Measurements from ENCODE around the gene PTPRN2. TPM values are rescaled to one million over a fixed set of nuclear protein-coding genes. Genes with fewer than 3 reads are reported as not detected.
"Not testable (repeated sequence)": the region's sequence is repeated elsewhere in the genome, so short reads cannot be mapped to it uniquely, and the experiment has no call there.

PTPRN2 gene
- total and polyA plus RNA-seq, 2 donors = 1.7 to 1.9 TPM

DNA sequence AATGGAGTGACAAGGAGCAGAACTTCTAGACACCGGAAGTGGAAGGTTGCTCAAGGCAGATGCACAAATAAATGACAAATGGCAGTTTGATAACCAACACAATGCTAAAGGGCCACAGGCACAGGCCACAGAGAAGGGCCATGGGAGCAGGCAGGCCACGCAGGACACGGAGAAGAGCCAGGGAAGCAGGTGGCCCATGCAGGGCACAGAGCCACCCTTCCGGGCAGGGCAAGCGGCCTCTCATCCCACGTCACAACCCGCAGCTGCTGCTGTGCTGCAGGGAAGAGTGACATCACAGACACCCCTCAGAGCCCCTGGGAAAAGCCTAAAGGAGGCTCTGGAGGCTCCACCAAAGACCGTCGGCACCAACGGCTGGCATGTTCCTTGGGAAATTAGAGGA lies 328.5 kb downstream of the PTPRN2 start:
- WGBS = 97% methylated on average over 10 of the region's 10 CpGs
- Histone ChIP-seq H3K36me3 (ENCODE audit: control insufficient read depth in 2 of 2, insufficient read depth in 2 of 2, low read length in 1 of 2) (no peaks in the 10 kb centered on the region), H3K27me3 (ENCODE audit: control insufficient read depth in 2 of 2, insufficient read depth in 1 of 2, low read length in 1 of 2) (no peaks in the 10 kb centered on the region), H3K4me3 (ENCODE audit: low read length in 2 of 2) (no peak overlapping the region), H3K27ac (ENCODE audit: low read depth in 1 of 2, low read length in 1 of 2) (no peak overlapping the region), H3K4me1 (ENCODE audit: control insufficient read depth in 2 of 2, insufficient read depth in 2 of 2, low read length in 2 of 2) (no peaks in the 10 kb centered on the region), H3K9me3 (ENCODE audit: control insufficient read depth in 2 of 2, insufficient read depth in 1 of 2, low read length in 1 of 2) (peaks cover 8 to 72% of the 10 kb centered on the region in 2 donors)
- DNase-seq (ENCODE audit: low read depth in 6 of 9, low spot score in 9 of 9) = no peak

DNA sequence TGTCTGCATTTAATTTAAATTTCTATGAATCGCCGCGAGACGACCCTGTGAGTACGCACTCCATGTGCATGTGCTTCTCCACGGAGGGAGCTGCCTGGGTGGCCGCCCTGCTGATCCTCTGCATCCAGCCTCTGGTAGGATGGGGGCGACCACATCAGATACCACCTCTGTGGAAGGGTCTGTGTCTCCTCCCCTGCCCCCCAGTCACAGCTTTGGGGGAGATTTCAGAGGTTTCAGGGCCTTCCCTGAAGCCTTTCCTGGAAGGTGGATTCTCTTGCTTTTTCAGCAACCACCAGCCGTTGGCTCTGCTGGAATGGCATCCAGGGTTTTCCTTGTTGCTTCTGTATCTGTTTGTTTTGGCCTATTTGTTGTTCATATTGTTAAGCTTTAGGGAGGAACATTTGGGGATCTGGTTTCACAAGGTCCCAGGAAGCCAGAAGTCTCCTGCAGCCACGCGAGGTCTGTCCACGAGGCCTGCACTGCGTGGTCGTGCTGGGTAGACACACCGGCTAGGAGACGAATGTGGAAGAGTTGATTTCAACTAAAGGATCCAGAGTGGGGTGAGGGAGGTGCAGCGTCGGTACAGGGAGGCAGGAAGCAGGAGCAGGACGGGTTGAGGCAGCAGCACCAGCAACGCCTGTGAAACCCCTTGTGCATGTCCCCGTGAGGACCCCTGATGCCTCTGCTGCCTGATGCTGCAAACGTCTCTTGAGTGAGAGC lies 329.1 kb downstream of the PTPRN2 start:
- Histone ChIP-seq H3K27me3 (ENCODE audit: control insufficient read depth in 2 of 2, insufficient read depth in 1 of 2, low read length in 1 of 2) (no peaks in the 10 kb centered on the region), H3K4me3 (ENCODE audit: low read length in 2 of 2) (no peak overlapping the region), H3K9me3 (ENCODE audit: control insufficient read depth in 2 of 2, insufficient read depth in 1 of 2, low read length in 1 of 2) (peaks cover 8 to 66% of the 10 kb centered on the region in 2 donors), H3K27ac (ENCODE audit: low read depth in 1 of 2, low read length in 1 of 2) (no peak overlapping the region), H3K36me3 (ENCODE audit: control insufficient read depth in 2 of 2, insufficient read depth in 2 of 2, low read length in 1 of 2) (no peaks in the 10 kb centered on the region), H3K4me1 (ENCODE audit: control insufficient read depth in 2 of 2, insufficient read depth in 2 of 2, low read length in 2 of 2) (no peaks in the 10 kb centered on the region)
- WGBS = 94% methylated on average over 22 of the region's 22 CpGs
- no peak for DNase-seq (ENCODE audit: low read depth in 6 of 9, low spot score in 9 of 9)

DNA sequence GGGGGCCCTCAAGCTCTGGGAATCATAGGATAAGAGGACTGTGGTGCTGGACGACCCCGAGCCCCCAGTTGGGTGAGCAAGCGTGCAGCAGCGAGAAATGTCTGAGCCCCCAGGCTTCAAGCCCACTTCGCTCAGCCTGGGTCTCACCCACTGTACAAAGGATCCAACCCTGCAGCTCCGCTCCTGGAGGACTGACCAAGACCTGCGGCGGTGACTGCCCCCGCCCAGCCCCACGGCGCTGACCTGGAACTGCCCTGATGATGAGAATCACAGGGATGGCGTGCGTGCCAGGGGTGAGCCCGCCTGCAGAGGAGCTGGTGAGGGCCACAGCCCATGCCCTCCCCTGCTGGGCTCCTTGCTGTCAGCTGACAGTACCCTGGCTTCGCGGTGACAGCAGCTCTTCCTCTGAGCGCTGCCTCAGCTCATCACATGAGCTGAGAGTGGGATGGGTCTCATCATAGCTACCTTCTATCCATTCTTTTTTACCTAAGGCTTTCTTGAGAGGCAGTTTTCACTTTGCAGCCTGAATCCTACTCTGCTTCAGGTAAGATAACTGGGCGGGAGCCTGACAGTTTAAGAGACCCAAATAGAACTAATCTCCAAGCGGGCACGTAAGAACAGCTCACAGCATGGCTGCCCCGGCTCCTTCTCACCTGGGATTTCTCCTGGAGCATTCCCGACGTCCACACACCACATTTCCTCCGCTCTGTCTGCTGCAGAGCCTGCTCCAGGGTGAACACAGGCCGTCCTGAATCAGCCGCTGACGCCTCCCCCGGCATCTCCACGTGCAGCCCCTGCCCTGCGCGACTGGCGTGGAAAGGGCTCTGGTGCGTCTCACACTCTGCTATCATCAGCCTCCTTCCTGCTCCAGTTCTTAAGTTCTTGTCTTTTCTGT lies 329.9 kb downstream of the PTPRN2 start:
- H3K27me3 ChIP-seq (ENCODE audit: control insufficient read depth in 2 of 2, insufficient read depth in 1 of 2, low read length in 1 of 2) = no peaks in the 10 kb centered on the region
- 94% methylated on average over 33 of the region's 33 CpGs for WGBS
- no peaks in the 10 kb centered on the region for H3K36me3 ChIP-seq (ENCODE audit: control insufficient read depth in 2 of 2, insufficient read depth in 2 of 2, low read length in 1 of 2)
- H3K4me3 ChIP-seq (ENCODE audit: low read length in 2 of 2) = no peak overlapping the region
- DNase-seq (ENCODE audit: low read depth in 6 of 9, low spot score in 9 of 9) = no peak
- peaks cover 9 to 66% of the 10 kb centered on the region in 2 donors for H3K9me3 ChIP-seq (ENCODE audit: control insufficient read depth in 2 of 2, insufficient read depth in 1 of 2, low read length in 1 of 2)
- H3K4me1 ChIP-seq (ENCODE audit: control insufficient read depth in 2 of 2, insufficient read depth in 2 of 2, low read length in 2 of 2) = no peaks in the 10 kb centered on the region
- no peak overlapping the region for H3K27ac ChIP-seq (ENCODE audit: low read depth in 1 of 2, low read length in 1 of 2)

DNA sequence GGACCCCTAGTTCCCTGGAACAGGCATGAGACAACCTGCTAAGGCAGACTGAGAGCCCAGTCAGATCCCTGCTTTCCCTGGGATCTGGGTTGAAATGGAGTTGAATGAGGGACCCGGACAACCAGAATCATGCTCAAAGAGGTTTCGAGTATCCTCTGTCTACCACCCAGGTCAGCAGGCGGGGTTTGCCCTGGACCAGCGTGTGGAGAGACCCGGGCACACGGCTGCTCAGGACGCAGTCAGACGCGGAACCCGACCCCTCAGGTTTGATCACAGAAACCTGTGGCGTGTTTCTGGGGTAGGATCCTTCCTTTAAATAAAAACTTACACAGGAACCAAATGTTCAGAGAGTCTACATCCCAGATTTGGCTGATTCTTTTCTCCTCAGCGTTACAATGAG lies 330.6 kb downstream of the PTPRN2 start:
- H3K27me3 ChIP-seq (ENCODE audit: control insufficient read depth in 2 of 2, insufficient read depth in 1 of 2, low read length in 1 of 2) = no peaks in the 10 kb centered on the region
- 96% methylated on average over 12 of the region's 12 CpGs for WGBS
- H3K4me1 ChIP-seq (ENCODE audit: control insufficient read depth in 2 of 2, insufficient read depth in 2 of 2, low read length in 2 of 2) = no peaks in the 10 kb centered on the region
- no peaks in the 10 kb centered on the region for H3K36me3 ChIP-seq (ENCODE audit: control insufficient read depth in 2 of 2, insufficient read depth in 2 of 2, low read length in 1 of 2)
- peaks cover 11 to 71% of the 10 kb centered on the region in 2 donors for H3K9me3 ChIP-seq (ENCODE audit: control insufficient read depth in 2 of 2, insufficient read depth in 1 of 2, low read length in 1 of 2)
- DNase-seq (ENCODE audit: low read depth in 6 of 9, low spot score in 9 of 9) = no peak
- no peak overlapping the region for H3K27ac ChIP-seq (ENCODE audit: low read depth in 1 of 2, low read length in 1 of 2)
- no peak overlapping the region for H3K4me3 ChIP-seq (ENCODE audit: low read length in 2 of 2)

DNA sequence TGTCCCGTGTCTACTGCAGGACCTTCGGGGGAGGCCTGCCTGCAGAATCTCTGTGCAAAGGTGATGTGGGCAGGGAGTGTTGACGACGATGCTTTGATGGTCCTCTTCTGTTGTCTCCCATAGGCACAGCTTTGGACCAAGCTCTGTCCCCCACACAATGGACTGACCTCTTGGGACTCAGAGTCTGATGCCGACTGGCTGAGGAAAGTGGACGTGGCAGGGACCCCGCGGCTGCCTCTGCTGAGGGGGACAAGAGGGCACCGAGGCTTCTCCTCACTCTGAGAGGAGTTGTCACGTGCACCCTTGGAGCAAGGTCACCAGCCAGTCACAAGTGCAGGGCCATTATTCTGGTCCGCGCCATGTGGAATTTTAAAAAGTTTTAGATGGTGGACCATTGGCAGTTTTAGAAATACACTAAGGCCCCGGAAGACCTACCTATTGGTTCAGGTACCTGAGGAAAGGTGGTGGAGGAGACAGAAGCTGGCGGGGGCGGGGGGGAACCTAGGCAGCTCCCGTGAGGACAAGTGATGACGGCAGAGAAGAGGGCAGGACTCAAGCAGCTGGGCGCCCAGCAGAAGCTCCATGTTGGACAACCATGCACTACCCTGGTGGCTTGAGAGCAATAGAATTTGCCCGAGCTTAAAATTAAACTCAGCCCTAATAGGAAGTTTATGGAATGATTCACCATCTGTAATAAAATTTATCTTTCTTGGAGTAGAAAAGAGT lies 331.4 kb downstream of the PTPRN2 start:
- no peak for DNase-seq (ENCODE audit: low read depth in 6 of 9, low spot score in 9 of 9)
- Histone ChIP-seq H3K4me3 (ENCODE audit: low read length in 2 of 2) (no peak overlapping the region), H3K9me3 (ENCODE audit: control insufficient read depth in 2 of 2, insufficient read depth in 1 of 2, low read length in 1 of 2) (peaks cover 11 to 68% of the 10 kb centered on the region in 2 donors), H3K4me1 (ENCODE audit: control insufficient read depth in 2 of 2, insufficient read depth in 2 of 2, low read length in 2 of 2) (no peaks in the 10 kb centered on the region), H3K27ac (ENCODE audit: low read depth in 1 of 2, low read length in 1 of 2) (no peak overlapping the region), H3K27me3 (ENCODE audit: control insufficient read depth in 2 of 2, insufficient read depth in 1 of 2, low read length in 1 of 2) (no peaks in the 10 kb centered on the region), H3K36me3 (ENCODE audit: control insufficient read depth in 2 of 2, insufficient read depth in 2 of 2, low read length in 1 of 2) (no peaks in the 10 kb centered on the region)
- WGBS = 90% methylated on average over 19 of the region's 19 CpGs

DNA sequence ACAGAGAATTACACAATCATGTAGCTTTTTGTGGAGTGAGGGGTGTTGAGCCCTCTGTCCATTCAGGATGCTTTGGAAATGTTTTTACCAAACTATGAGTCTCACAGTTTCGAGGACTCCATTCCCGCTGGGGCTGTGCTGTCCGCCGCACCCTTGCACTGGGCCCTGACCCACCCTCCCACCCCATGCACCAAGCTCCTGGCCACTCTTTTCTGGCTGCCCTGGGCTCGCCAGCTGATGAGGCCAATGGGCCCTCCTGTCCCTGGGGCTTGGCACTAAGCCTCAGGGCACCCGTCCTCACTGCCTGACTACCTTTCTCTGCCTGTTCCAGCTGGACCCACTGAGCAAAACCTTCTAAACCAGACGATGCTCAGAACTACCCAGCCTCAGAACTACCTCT lies 332.1 kb downstream of the PTPRN2 start:
- 90% methylated on average over 7 of the region's 7 CpGs for WGBS
- H3K9me3 ChIP-seq (ENCODE audit: control insufficient read depth in 2 of 2, insufficient read depth in 1 of 2, low read length in 1 of 2) = peaks cover 12 to 62% of the 10 kb centered on the region in 2 donors
- H3K4me3 ChIP-seq (ENCODE audit: low read length in 2 of 2) = no peak overlapping the region
- H3K27ac ChIP-seq (ENCODE audit: low read depth in 1 of 2, low read length in 1 of 2) = no peak overlapping the region
- no peaks in the 10 kb centered on the region for H3K36me3 ChIP-seq (ENCODE audit: control insufficient read depth in 2 of 2, insufficient read depth in 2 of 2, low read length in 1 of 2)
- no peak for DNase-seq (ENCODE audit: low read depth in 6 of 9, low spot score in 9 of 9)
- H3K4me1 ChIP-seq (ENCODE audit: control insufficient read depth in 2 of 2, insufficient read depth in 2 of 2, low read length in 2 of 2) = no peaks in the 10 kb centered on the region
- no peaks in the 10 kb centered on the region for H3K27me3 ChIP-seq (ENCODE audit: control insufficient read depth in 2 of 2, insufficient read depth in 1 of 2, low read length in 1 of 2)

DNA sequence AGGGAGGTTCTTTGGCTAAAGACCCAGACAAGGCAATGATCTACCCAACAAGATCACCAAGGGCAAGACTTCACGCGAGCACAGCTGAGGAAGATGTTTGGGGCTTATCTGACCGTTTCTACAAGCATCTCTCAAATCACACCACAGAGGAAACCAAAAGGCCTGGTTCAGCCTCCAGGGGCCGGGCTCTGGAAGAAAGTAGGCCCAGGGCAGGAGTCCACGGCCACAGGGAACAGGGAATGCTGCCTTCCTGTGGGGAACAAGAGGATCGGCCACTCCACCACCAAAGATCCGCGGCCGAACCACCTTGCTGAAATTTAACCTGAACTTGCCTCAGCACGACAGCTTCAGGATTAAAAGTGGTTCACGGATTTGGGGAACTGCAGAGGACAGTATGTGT lies 332.5 kb downstream of the PTPRN2 start:
- Histone ChIP-seq H3K36me3 (ENCODE audit: control insufficient read depth in 2 of 2, insufficient read depth in 2 of 2, low read length in 1 of 2) (no peaks in the 10 kb centered on the region), H3K4me1 (ENCODE audit: control insufficient read depth in 2 of 2, insufficient read depth in 2 of 2, low read length in 2 of 2) (no peaks in the 10 kb centered on the region), H3K9me3 (ENCODE audit: control insufficient read depth in 2 of 2, insufficient read depth in 1 of 2, low read length in 1 of 2) (peaks cover 12 to 60% of the 10 kb centered on the region in 2 donors), H3K27me3 (ENCODE audit: control insufficient read depth in 2 of 2, insufficient read depth in 1 of 2, low read length in 1 of 2) (no peaks in the 10 kb centered on the region), H3K27ac (ENCODE audit: low read depth in 1 of 2, low read length in 1 of 2) (no peak overlapping the region), H3K4me3 (ENCODE audit: low read length in 2 of 2) (no peak overlapping the region)
- 91% methylated on average over 11 of the region's 11 CpGs for WGBS
- DNase-seq (ENCODE audit: low read depth in 6 of 9, low spot score in 9 of 9) = no peak

DNA sequence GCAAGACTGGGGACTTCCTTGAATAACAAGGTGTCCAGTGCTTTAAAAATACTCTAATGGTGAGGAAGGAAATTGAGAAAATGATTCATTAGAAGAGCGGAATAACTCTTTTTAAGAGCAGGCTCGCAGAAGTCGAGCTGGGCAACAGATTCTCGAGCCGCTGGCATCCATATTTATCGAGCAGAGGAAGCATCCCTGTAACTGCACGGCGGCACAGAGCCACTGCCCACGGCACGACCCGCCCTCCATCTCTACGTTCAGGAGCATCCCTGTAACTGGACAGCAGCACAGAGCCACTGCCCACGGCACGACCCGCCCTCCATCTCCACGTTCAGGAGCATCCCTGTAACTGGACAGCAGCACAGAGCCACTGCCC lies 334.0 kb downstream of the PTPRN2 start:
- WGBS = 69% methylated on average over 16 of the region's 16 CpGs
- H3K27me3 ChIP-seq (ENCODE audit: control insufficient read depth in 2 of 2, insufficient read depth in 1 of 2, low read length in 1 of 2); DNase-seq (ENCODE audit: low read depth in 6 of 9, low spot score in 9 of 9); H3K4me1 ChIP-seq (ENCODE audit: control insufficient read depth in 2 of 2, insufficient read depth in 2 of 2, low read length in 2 of 2); H3K4me3 ChIP-seq (ENCODE audit: low read length in 2 of 2); H3K36me3 ChIP-seq (ENCODE audit: control insufficient read depth in 2 of 2, insufficient read depth in 2 of 2, low read length in 1 of 2); H3K27ac ChIP-seq (ENCODE audit: low read depth in 1 of 2, low read length in 1 of 2): not testable (repeated sequence)
- H3K9me3 ChIP-seq (ENCODE audit: control insufficient read depth in 2 of 2, insufficient read depth in 1 of 2, low read length in 1 of 2) = peaks cover 12 to 51% of the 10 kb centered on the region in 2 donors

Measured in thymus (tissue), 11 donors.